Measurements from ENCODE around the gene CHRM2. TPM values are rescaled to one million over a fixed set of nuclear protein-coding genes. Genes with fewer than 3 reads are reported as not detected.
"Not testable (repeated sequence)": the region's sequence is repeated elsewhere in the genome, so short reads cannot be mapped to it uniquely, and the experiment has no call there.

CHRM2 gene
- not detected in 2 replicates for total RNA-seq

DNA sequence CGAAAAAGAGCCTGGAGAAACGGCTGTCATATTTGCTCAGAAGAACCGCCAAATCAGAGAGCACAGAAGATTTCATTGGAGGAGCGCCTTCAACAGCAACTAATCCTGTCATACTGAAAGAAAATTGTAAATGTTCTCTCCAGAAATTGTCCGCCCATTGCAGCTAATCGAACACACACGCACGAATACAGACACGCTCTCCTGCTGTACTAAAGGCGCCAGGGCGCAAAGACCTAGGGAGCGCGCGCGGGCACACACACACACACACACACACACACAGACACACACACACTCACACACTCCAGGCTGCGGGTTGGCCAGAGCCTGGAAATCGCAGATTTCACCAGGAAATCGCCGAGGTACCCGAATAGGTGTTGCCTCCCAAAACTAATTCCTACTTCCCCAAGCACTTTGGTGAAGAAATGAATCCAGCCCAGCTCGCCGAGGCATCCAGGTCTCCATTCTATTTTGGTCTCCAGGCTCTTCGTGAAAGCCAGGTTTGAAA is at the start of gene CHRM2:
Gene CHRM2, plus strand, starts transcription at position 157 of the 505 bp plus-strand sequence. CDS start 146,214 bp downstream, outside the sequence.
- no peak for DNase-seq
- Mint-ChIP-seq H3K27me3 (peaks cover 37% of the 10 kb centered on the region), H3K27ac (no peak within 1 kb of the TSS), H3K4me3 (no peak within 1 kb of the TSS), H3K9me3 (no peaks in the 10 kb centered on the region), H3K4me1 (no peaks in the 10 kb centered on the region), H3K36me3 (ENCODE audit: low read depth) (no peaks in the 10 kb centered on the region)
- intact Hi-C loops (cut with micrococcal nuclease) = no loop called here

DNA sequence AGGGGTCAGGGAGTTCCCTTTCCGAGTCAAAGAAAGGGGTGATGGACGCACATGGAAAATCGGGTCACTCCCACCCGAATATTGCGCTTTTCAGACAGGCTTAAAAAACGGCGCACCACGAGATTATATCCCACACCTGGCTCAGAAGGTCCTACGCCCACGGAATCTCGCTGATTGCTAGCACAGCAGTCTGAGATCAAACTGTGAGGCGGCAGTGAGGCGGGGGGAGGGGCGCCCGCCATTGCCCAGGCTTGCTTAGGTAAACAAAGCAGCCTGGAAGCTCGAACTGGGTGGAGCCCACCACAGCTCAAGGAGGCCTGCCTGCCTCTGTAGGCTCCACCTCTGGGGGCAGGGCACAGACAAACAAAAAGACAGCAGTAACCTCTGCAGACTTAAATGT is 37.1 kb upstream of the CHRM2 start:
- intact Hi-C loops (cut with micrococcal nuclease); H3K4me3 Mint-ChIP-seq; H3K36me3 Mint-ChIP-seq (ENCODE audit: low read depth); H3K9me3 Mint-ChIP-seq; H3K4me1 Mint-ChIP-seq; H3K27me3 Mint-ChIP-seq; H3K27ac Mint-ChIP-seq; DNase-seq: not testable (repeated sequence)

DNA sequence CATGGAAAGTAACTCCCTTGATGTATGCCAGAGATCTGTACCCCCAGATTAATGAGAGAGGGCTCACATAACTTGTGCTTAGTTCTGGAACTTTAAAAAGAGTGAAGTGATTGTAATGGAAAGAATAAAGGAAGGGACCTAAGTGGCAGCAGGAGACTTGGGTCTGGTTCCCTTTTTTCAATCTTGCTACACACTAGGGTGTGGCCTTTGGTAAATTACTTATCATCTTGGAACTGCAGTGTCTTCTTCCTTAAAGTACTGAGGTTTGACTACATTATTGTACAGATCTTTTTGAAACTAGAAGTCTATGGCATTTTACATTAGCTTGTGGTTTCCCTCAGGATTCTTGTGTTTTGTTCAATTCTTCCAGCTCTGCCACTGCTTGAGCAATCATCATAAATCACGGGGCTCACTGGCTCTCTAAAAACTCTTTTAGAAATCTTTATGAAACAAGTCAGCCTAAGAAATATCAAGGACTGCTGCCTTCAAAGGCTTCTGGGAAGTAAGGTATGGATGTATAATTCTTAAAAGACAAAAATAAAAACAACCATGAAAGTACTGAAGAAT is 22.5 kb upstream of the CHRM2 start:
- Mint-ChIP-seq H3K4me1 (no peaks in the 10 kb centered on the region), H3K27me3 (no peaks in the 10 kb centered on the region), H3K36me3 (ENCODE audit: low read depth) (no peaks in the 10 kb centered on the region), H3K27ac (no peak overlapping the region), H3K4me3 (no peak overlapping the region), H3K9me3 (peaks cover 3% of the 10 kb centered on the region)
- intact Hi-C loops (cut with micrococcal nuclease) = no loop called here
- DNase-seq = no peak

DNA sequence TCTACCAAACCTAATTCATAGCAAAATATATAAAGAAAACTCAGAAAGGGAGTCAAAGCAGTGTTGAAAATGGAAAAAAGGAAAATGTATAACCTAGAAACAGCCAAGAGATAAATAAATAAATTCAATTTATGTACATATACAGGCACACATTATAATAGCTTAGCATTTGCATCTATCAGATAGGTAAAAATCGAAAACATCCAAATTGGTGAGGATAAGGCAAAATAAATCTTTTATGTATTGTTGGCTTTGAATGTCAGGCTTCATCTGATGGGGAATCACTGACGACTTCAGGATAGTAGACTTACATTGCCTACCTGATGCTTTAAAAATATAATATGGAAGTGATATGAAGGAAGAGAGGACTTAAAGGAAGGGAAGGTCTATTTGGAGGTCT is 20.6 kb upstream of the CHRM2 start:
- Mint-ChIP-seq H3K4me3 (no peak overlapping the region), H3K27me3 (no peaks in the 10 kb centered on the region), H3K9me3 (peaks cover 3% of the 10 kb centered on the region)

DNA sequence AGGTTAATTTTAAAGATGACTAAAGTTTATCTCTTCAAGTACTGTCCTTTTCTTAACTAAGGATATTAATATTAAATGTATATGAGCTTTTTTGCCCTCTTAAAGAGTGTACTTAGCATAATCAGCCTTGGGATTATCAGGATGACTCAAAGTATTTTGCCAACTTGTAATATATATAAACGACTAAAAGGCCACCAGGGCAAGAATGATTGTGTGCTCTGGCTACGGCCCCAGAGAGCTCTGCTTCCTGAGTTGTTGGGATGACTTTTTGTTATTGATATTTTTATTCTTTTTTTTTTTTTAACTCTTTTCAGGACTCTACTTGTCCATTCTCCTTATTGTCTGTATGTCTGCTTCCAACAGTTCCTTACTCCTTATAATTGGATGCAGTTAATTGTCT is 14.8 kb upstream of the CHRM2 start:
- no peaks in the 10 kb centered on the region for H3K9me3 Mint-ChIP-seq
- intact Hi-C loops (cut with micrococcal nuclease) = no loop called here
- no peaks in the 10 kb centered on the region for H3K27me3 Mint-ChIP-seq
- H3K4me3 Mint-ChIP-seq = no peak overlapping the region
- no peak overlapping the region for H3K27ac Mint-ChIP-seq
- no peaks in the 10 kb centered on the region for H3K36me3 Mint-ChIP-seq (ENCODE audit: low read depth)
- no peak for DNase-seq
- no peaks in the 10 kb centered on the region for H3K4me1 Mint-ChIP-seq

More for the DNA sequence above, 20.6 kb upstream of the CHRM2 start:
- intact Hi-C loops (cut with micrococcal nuclease) = no loop called here
- Mint-ChIP-seq H3K27ac (no peak overlapping the region), H3K36me3 (ENCODE audit: low read depth) (no peaks in the 10 kb centered on the region), H3K4me1 (no peaks in the 10 kb centered on the region)
- no peak for DNase-seq

DNA sequence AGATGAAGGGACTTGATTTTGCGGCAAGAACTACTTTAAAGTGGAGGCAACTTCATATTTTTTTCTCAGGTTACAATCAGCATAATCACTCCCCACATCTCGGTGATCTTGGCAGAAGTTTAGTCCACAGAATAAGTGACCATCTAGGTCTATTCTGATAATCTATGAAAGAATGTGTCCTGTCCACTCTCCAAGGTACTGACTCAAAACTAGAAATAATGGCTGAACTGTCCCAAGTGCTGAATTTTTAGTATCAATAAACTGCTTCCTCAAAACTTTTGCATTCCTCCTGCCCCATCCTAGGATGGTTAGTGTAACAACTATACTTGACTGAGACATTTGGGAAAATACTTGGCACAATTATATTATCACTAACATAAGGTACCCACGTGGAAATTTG is 10.9 kb upstream of the CHRM2 start:
- H3K4me3 Mint-ChIP-seq = no peak overlapping the region
- intact Hi-C loops (cut with micrococcal nuclease) = no loop called here
- no peaks in the 10 kb centered on the region for H3K9me3 Mint-ChIP-seq
- no peaks in the 10 kb centered on the region for H3K27me3 Mint-ChIP-seq
- H3K36me3 Mint-ChIP-seq (ENCODE audit: low read depth) = no peaks in the 10 kb centered on the region
- H3K4me1 Mint-ChIP-seq = no peaks in the 10 kb centered on the region
- no peak for DNase-seq
- H3K27ac Mint-ChIP-seq = no peak overlapping the region

DNA sequence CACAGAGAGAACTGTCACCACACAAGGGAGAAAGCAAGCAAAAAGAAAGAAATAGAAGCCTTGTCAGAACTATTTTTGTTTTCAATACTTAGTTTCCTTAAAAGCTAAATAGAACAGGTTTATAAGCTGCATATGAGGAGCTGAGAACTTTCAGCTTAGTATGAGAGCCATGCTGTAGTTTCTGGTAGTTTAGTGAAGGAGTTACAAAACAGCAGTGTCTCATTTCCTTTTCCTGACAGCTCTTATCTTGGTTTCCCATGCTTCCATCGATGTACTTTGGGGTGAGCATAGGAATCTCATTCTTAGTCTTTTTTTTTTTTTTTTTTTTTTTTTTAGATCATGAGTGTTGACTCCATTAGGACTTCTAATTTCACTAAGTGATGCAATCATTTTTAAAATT is 8.6 kb upstream of the CHRM2 start:
- Mint-ChIP-seq H3K4me3 (no peak overlapping the region), H3K36me3 (ENCODE audit: low read depth) (no peaks in the 10 kb centered on the region), H3K9me3 (no peaks in the 10 kb centered on the region), H3K27me3 (no peaks in the 10 kb centered on the region), H3K27ac (no peak overlapping the region), H3K4me1 (no peaks in the 10 kb centered on the region)
- intact Hi-C loops (cut with micrococcal nuclease) = no loop called here
- DNase-seq = no peak

DNA sequence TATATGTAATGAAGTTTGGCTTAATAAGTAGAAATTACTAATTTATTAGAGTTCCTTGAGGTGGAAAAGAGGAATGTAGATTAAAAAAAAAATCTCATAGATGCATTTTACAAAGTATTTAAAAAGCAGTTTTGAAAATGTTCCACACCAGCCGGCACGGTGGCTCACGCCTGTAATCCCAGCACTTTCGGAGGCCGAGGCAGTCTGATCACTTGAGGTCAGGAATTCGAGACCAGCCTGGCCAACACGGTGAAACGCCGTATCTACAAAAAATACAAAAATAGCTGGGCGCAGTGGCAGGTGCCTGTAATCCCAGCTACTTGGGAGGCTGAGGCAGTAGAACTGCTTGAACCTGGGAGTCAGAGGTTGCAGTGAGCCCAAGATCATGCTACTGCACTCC is 3.2 kb upstream of the CHRM2 start:
- Mint-ChIP-seq H3K36me3 (ENCODE audit: low read depth) (no peaks in the 10 kb centered on the region), H3K4me3 (no peak overlapping the region), H3K27me3 (peaks cover 15% of the 10 kb centered on the region), H3K27ac (no peak overlapping the region), H3K4me1 (no peaks in the 10 kb centered on the region), H3K9me3 (no peaks in the 10 kb centered on the region)
- DNase-seq = no peak
- intact Hi-C loops (cut with micrococcal nuclease) = no loop called here

DNA sequence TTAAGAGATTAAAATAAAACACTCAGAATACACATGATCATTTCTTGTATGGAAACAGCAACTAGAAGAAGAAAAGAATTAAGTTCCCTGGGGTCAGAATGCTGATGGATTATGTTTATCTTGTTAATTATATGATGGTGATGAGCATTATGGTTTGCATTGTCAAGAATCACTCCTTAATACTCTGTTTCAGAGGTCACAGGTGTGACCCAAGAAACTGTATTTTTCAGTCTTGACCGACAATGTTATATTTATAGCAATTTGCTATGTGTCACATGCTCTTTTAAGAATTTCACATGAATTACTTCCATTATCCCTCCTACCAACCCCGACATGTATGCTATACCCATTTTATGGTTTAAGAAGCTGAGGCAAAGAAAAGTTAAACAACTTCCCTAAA is 2.7 kb upstream of the CHRM2 start:
- Mint-ChIP-seq H3K9me3 (no peaks in the 10 kb centered on the region), H3K4me1 (no peaks in the 10 kb centered on the region), H3K36me3 (ENCODE audit: low read depth) (no peaks in the 10 kb centered on the region), H3K27me3 (peaks cover 21% of the 10 kb centered on the region), H3K4me3 (no peak overlapping the region), H3K27ac (no peak overlapping the region)
- intact Hi-C loops (cut with micrococcal nuclease) = no loop called here
- no peak for DNase-seq

DNA sequence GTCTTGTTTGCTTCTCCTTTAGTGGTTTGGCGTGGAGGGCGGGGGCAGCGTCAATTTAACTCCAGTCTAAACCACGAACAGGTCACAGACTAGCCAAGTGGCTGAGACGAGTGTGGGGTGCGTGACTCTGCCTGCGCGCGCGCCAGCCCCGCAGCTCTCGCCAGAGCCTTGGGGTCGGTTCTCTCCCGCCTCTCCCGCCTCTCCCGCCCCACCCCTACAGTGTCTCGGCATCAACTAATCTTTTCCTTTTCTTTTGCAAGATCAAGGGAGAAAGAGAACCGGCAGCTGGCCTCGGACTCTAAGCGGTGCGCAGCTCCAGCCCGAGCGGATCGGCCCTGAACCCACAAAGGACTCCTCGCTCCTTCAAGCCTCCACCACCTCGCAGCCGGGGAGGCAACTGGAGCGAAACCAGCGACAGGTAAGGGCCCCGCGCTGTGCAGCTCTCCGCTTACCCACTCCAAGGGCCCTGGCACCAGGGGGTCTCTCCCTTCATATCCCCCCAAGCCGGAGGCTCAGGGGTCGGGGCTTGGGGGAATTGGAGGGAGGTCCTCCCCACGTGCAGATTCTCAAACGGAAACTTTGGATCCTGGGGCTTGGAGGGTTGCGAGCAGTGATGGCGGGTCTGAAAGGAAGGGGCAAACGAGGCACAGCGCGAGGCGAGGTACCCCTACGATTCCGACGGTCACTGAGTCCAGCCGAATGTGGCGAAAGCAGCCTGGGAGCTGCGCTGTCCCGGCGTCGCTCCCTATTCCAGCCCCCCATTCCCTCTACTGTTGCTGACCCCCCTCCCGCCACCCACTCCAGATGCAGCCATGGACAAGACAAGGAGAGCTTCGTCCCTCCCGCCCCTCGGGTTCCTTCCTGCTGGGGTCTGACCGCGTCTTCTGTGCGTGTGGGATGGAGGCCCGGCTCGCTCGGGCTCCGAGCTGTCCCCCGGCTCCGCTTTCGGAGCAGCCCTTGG is 829 bp downstream of the CHRM2 start:
- no peak for DNase-seq
- Mint-ChIP-seq H3K27ac (no peak overlapping the region), H3K27me3 (peaks cover 37% of the 10 kb centered on the region), H3K4me3 (no peak overlapping the region), H3K4me1 (no peaks in the 10 kb centered on the region), H3K9me3 (no peaks in the 10 kb centered on the region), H3K36me3 (ENCODE audit: low read depth) (no peaks in the 10 kb centered on the region)
- intact Hi-C loops (cut with micrococcal nuclease) = no loop called here

DNA sequence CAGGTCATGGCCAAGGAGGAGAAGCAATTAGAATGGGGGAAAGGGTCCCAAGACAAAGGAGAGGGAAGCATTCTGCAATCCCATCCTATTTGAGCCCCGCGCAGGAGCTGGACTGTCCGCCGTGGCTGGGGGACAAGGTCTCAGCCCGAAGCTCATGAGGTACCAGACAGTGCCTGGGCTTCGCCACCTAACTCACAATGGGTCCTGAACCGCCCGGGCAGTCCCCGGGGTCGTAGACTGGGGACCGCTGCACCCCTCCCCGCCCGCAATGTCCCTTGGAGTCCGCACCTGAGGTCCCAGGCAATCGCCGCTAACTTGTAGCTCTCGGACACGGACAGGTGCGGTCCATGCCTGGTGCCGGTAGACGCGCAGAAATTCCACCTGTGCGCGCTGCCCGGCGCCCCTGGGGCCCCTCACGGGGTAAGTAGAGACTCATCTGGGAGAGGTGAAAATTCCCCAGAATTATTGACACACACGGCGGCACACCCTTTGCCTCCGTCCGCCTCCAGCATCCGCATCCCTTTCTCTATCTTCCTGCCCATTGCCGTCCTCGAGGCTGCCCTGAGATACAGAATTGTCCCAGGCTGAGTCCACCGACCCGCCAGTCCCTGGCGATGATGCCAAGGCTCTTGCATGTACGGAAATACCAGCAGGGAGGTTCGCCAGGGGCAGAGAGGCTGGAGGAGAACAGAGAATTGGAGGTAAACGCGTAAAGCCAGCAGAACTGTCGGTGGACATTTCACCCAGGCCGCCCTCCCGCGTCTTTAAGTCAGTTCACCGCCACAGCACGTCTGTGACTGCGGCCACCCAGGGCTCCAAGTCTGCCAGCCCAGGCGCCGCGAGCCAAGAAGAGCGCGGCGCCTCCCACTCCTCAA is 1.8 kb downstream of the CHRM2 start:
- intact Hi-C loops (cut with micrococcal nuclease) = no loop called here
- no peaks in the 10 kb centered on the region for H3K36me3 Mint-ChIP-seq (ENCODE audit: low read depth)
- no peaks in the 10 kb centered on the region for H3K9me3 Mint-ChIP-seq
- H3K4me1 Mint-ChIP-seq = no peaks in the 10 kb centered on the region
- no peak overlapping the region for H3K4me3 Mint-ChIP-seq
- H3K27me3 Mint-ChIP-seq = peaks cover 37% of the 10 kb centered on the region
- no peak for DNase-seq
- no peak overlapping the region for H3K27ac Mint-ChIP-seq

DNA sequence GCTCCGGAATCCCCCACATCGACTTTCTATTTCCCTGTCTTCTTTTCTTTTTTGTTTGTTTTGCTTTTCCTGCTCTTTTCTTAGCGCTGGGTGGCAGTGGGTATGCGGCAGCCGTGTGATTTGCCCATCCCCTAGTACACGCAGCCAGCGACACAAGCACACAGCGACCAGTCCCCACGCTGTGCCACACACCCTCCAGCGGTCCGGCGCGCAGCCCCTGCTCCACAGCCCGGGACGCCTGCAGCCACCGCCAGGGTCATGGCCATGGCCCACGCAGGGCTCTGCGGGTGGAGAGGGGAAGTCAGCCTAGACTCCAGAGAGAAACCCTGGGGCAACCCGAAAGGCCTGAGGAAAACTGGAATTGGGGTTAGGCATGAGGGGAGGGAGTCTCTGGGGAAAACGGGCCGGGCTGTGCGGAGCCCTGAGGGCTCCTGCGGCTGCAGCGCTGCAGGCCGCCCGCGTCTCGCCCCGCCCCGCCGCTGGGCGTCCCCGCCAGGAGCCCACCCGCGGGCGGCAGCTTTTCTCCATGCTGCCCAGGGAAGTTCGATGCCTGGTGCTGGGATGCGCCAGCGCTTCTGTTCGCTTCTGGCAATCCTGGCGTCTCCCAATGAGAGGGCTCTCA is 2.5 kb downstream of the CHRM2 start:
- Mint-ChIP-seq H3K27ac (no peak overlapping the region), H3K9me3 (no peaks in the 10 kb centered on the region), H3K27me3 (peaks cover 37% of the 10 kb centered on the region), H3K4me1 (no peaks in the 10 kb centered on the region), H3K4me3 (no peak overlapping the region), H3K36me3 (ENCODE audit: low read depth) (no peaks in the 10 kb centered on the region)
- intact Hi-C loops (cut with micrococcal nuclease) = no loop called here
- DNase-seq = no peak

DNA sequence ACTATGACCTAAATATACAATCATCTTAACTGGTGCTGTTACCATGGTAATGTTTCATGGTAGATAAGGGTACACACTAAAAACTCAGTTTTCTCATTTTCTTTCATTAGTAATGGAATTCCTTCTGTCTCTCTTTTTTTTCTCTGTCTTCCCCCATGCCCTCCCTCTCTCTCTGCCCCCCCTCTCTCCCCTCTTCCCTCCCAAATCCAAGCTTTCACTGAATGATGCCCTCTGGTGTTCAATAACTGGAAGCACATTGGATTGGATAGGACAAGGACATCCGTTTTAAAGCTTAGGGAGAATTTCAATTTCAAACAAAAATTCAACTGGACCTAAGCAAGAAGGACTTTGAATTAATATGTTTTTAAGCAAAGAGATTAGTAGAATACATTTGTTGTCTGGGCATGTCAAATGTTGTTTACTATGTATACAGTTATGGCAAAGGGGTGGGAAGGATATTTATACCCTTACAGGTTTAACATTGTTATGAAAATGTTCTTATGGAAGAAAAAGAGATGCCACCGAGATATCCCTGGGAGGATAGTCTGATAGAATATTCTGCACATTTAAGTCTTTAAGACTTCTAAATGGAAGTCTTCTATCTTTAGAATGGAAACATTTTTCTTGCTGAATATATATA is 6.1 kb downstream of the CHRM2 start:
- H3K4me3 Mint-ChIP-seq = no peak overlapping the region
- no peaks in the 10 kb centered on the region for H3K9me3 Mint-ChIP-seq
- H3K36me3 Mint-ChIP-seq (ENCODE audit: low read depth) = no peaks in the 10 kb centered on the region
- H3K4me1 Mint-ChIP-seq = no peaks in the 10 kb centered on the region
- peaks cover 24% of the 10 kb centered on the region for H3K27me3 Mint-ChIP-seq
- no peak overlapping the region for H3K27ac Mint-ChIP-seq
- intact Hi-C loops (cut with micrococcal nuclease) = no loop called here
- DNase-seq = no peak

Measured in activated CD4-positive, alpha-beta T cell treated with anti-CD3 and anti-CD28 coated beads, Interleukin-2, amount 10 ng/mL, durations not matched to agents 24 days and 14 days (primary cell).